ENCODE results near the gene ZNF253. TPM values are rescaled to one million over a fixed set of nuclear protein-coding genes. Genes with fewer than 3 reads are reported as not detected.
"Not testable (repeated sequence)": the region's sequence is repeated elsewhere in the genome, so short reads cannot be mapped to it uniquely, and the experiment has no call there.

ZNF253 gene
- total and polyA plus RNA-seq, 4 donors = 1.7 to 3.7 (median 2.8) TPM

DNA sequence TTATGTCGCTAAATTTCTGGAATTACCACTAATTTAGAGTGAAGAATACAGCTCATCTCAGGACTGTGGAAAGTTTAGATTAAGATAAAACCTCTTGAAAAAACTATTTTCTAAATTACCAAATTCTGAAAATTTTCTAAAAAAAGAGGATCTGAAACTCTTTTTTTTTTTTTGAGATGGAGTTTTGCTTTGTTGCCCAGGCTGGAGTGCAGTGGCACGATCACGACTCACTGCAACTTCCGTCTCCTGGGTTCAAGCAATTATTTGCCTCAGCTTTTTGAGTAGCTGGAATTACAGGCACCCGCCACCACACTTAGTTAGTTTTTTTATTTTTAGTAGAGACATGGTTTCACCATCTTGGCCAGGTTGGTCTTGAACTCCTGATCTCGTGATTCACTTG is 16.6 kb upstream of the ZNF253 start:
- Histone ChIP-seq H3K9me3 (ENCODE audit: control insufficient read depth in 4 of 4, low read length in 3 of 4) (peaks cover 6 to 20% (median 14%) of the 10 kb centered on the region in 4 donors), H3K9ac (ENCODE audit: low read depth in 1 of 2, low read length in 2 of 2) (no peak overlapping the region), H3K36me3 (ENCODE audit: control insufficient read depth in 4 of 4, insufficient read depth in 3 of 4, low read depth in 1 of 4, low read length in 3 of 4) (no peaks in the 10 kb centered on the region), H3K27ac (ENCODE audit: low read depth in 1 of 2, low read length in 2 of 2) (no peak overlapping the region), H3K27me3 (ENCODE audit: control insufficient read depth in 4 of 4, insufficient read depth in 4 of 4, low read length in 3 of 4) (no peaks in the 10 kb centered on the region), H3K4me1 (ENCODE audit: control insufficient read depth in 4 of 4, insufficient read depth in 4 of 4, low read length in 3 of 4) (no peaks in the 10 kb centered on the region), H3K4me3 (ENCODE audit: low read depth in 1 of 3, low read length in 3 of 3) (no peak overlapping the region)
- whole genome bisulfite sequencing = 87% methylated on average over 6 of the region's 6 CpGs
- DNase-seq (ENCODE audit: low spot score) = no peak
- no peak for TF ChIP-seq YY1 (IDR thresholded peaks at IDR 0.05)
- no peak for TF ChIP-seq SP1 (IDR thresholded peaks at IDR 0.05)
- TF ChIP-seq, protein P1, sequence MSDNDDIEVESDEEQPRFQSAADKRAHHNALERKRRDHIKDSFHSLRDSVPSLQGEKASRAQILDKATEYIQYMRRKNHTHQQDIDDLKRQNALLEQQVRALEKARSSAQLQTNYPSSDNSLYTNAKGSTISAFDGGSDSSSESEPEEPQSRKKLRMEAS (IDR thresholded peaks at IDR 0.05) = no peak
- TF ChIP-seq FOXA2 (IDR thresholded peaks at IDR 0.05) = no peak
- no peak for TF ChIP-seq TAF1 (conservative IDR thresholded peaks at IDR 0.05)
- TF ChIP-seq ZBTB33 (IDR thresholded peaks at IDR 0.05) = no peak
- no peak for TF ChIP-seq CTCF (IDR thresholded peaks at IDR 0.05; ENCODE audit: low read depth, low read length, missing input control)
- TF ChIP-seq RXRA (IDR thresholded peaks at IDR 0.05) = no peak
- TF ChIP-seq, protein P2, sequence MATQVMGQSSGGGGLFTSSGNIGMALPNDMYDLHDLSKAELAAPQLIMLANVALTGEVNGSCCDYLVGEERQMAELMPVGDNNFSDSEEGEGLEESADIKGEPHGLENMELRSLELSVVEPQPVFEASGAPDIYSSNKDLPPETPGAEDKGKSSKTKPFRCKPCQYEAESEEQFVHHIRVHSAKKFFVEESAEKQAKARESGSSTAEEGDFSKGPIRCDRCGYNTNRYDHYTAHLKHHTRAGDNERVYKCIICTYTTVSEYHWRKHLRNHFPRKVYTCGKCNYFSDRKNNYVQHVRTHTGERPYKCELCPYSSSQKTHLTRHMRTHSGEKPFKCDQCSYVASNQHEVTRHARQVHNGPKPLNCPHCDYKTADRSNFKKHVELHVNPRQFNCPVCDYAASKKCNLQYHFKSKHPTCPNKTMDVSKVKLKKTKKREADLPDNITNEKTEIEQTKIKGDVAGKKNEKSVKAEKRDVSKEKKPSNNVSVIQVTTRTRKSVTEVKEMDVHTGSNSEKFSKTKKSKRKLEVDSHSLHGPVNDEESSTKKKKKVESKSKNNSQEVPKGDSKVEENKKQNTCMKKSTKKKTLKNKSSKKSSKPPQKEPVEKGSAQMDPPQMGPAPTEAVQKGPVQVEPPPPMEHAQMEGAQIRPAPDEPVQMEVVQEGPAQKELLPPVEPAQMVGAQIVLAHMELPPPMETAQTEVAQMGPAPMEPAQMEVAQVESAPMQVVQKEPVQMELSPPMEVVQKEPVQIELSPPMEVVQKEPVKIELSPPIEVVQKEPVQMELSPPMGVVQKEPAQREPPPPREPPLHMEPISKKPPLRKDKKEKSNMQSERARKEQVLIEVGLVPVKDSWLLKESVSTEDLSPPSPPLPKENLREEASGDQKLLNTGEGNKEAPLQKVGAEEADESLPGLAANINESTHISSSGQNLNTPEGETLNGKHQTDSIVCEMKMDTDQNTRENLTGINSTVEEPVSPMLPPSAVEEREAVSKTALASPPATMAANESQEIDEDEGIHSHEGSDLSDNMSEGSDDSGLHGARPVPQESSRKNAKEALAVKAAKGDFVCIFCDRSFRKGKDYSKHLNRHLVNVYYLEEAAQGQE (IDR thresholded peaks at IDR 0.05) = no peak
- TF ChIP-seq NR2F2 (IDR thresholded peaks at IDR 0.05) = no peak
- no peak for TF ChIP-seq EGR1 (IDR thresholded peaks at IDR 0.05; ENCODE audit: low read depth in 2 of 2)
- no peak for TF ChIP-seq JUND (IDR thresholded peaks at IDR 0.05)
- no peak for TF ChIP-seq GABPA (IDR thresholded peaks at IDR 0.05 in 1 of 2, conservative IDR thresholded peaks at IDR 0.05 in 1 of 2)
- TF ChIP-seq FOXA1 (IDR thresholded peaks at IDR 0.05) = no peak
- no peak for TF ChIP-seq ATF3 (IDR thresholded peaks at IDR 0.05)
- no peak for TF ChIP-seq RAD21 (IDR thresholded peaks at IDR 0.05)
- TF ChIP-seq HNF4A (conservative IDR thresholded peaks at IDR 0.05) = no peak
- TF ChIP-seq HNF4G (IDR thresholded peaks at IDR 0.05) = no peak

- H3K9ac ChIP-seq (ENCODE audit: low read depth in 1 of 2, low read length in 2 of 2); H3K4me1 ChIP-seq (ENCODE audit: control insufficient read depth in 4 of 4, insufficient read depth in 4 of 4, low read length in 3 of 4); H3K36me3 ChIP-seq (ENCODE audit: control insufficient read depth in 4 of 4, insufficient read depth in 3 of 4, low read depth in 1 of 4, low read length in 3 of 4); H3K27me3 ChIP-seq (ENCODE audit: control insufficient read depth in 4 of 4, insufficient read depth in 4 of 4, low read length in 3 of 4); H3K4me3 ChIP-seq (ENCODE audit: low read depth in 1 of 3, low read length in 3 of 3); DNase-seq (ENCODE audit: low spot score); H3K27ac ChIP-seq (ENCODE audit: low read depth in 1 of 2, low read length in 2 of 2): not testable (repeated sequence)
- 55% methylated on average over 2 of the region's 2 CpGs for WGBS
- H3K9me3 ChIP-seq (ENCODE audit: control insufficient read depth in 4 of 4, low read length in 3 of 4) = peaks cover 0 to 14% (median 7%) of the 10 kb centered on the region in 4 donors
Observed at GRCh38 chr19:19851740-19852139, 13.9 kb upstream of the ZNF253 start.

Data from liver (tissue), 9 donors.